ENCODE data around the gene MYO10.

GRCh38 chr5:16757989-16758501 lies 178.0 kb downstream of the MYO10 start:
- TF ChIP-seq, protein P1, sequence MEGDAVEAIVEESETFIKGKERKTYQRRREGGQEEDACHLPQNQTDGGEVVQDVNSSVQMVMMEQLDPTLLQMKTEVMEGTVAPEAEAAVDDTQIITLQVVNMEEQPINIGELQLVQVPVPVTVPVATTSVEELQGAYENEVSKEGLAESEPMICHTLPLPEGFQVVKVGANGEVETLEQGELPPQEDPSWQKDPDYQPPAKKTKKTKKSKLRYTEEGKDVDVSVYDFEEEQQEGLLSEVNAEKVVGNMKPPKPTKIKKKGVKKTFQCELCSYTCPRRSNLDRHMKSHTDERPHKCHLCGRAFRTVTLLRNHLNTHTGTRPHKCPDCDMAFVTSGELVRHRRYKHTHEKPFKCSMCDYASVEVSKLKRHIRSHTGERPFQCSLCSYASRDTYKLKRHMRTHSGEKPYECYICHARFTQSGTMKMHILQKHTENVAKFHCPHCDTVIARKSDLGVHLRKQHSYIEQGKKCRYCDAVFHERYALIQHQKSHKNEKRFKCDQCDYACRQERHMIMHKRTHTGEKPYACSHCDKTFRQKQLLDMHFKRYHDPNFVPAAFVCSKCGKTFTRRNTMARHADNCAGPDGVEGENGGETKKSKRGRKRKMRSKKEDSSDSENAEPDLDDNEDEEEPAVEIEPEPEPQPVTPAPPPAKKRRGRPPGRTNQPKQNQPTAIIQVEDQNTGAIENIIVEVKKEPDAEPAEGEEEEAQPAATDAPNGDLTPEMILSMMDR (IDR thresholded peaks at IDR 0.05; ENCODE audit: borderline replicate concordance, extremely low read depth, low read length, poor library complexity, severe bottlenecking), result no peak
- no peak for TF ChIP-seq EZH2 (IDR thresholded peaks at IDR 0.05; ENCODE audit: borderline replicate concordance, low read depth, low read length, severe bottlenecking)
